ENCODE data around the gene DOCK2. TPM values are rescaled to one million over a fixed set of nuclear protein-coding genes. Genes with fewer than 3 reads are reported as not detected.
A peak's percentile ranks its signal among the peaks of the same experiment; 100 is the strongest.
"Not testable (repeated sequence)": the region's sequence is repeated elsewhere in the genome, so short reads cannot be mapped to it uniquely, and the experiment has no call there.

Gene DOCK2
- total RNA-seq, 2 donors from 2014 or later: 32.1 to 40.3 TPM

- no peak for ATAC-seq (ENCODE audit: insufficient number of reproducible peaks, low FRiP score, low read depth)
- Histone ChIP-seq H3K9me3 (no peaks in the 10 kb centered on the region), H3K4me1 (ENCODE audit: control insufficient read depth in 1 of 2, low read depth in 2 of 2) (no peaks in the 10 kb centered on the region), H3K27me3 (replicated peaks; ENCODE audit: insufficient read depth) (no peaks in the 10 kb centered on the region), H3K4me3 (no peak overlapping the region), H3K36me3 (no peaks in the 10 kb centered on the region), H3K27ac (no peak overlapping the region)
- no peak for DNase-seq (ENCODE audit: low spot score)
- TF ChIP-seq CTCF (IDR thresholded peaks at IDR 0.05): no peak
These were observed 26.5 kb upstream of the DOCK2 start for GRCh38 chr5:169610606-169611005.

- Histone ChIP-seq H3K4me3 (no peak overlapping the region), H3K4me1 (ENCODE audit: control insufficient read depth in 1 of 2, low read depth in 2 of 2) (no peaks in the 10 kb centered on the region), H3K9me3 (no peaks in the 10 kb centered on the region), H3K27ac (no peak overlapping the region), H3K36me3 (no peaks in the 10 kb centered on the region), H3K27me3 (replicated peaks; ENCODE audit: insufficient read depth) (no peaks in the 10 kb centered on the region)
- ATAC-seq (ENCODE audit: insufficient number of reproducible peaks, low FRiP score, low read depth): no peak
- TF ChIP-seq CTCF (IDR thresholded peaks at IDR 0.05): no peak
- no peak for DNase-seq (ENCODE audit: low spot score)
These were observed 21.5 kb upstream of the DOCK2 start for GRCh38 chr5:169615561-169615960.

- H3K36me3 ChIP-seq; DNase-seq (ENCODE audit: low spot score); H3K27ac ChIP-seq; H3K4me1 ChIP-seq (ENCODE audit: control insufficient read depth in 1 of 2, low read depth in 2 of 2); ATAC-seq (ENCODE audit: insufficient number of reproducible peaks, low FRiP score, low read depth); H3K4me3 ChIP-seq; H3K27me3 ChIP-seq (replicated peaks; ENCODE audit: insufficient read depth); H3K9me3 ChIP-seq: not testable (repeated sequence)
These were observed 12.8 kb upstream of the DOCK2 start for GRCh38 chr5:169624307-169624706.

- no peaks in the 10 kb centered on the region for H3K27me3 ChIP-seq (replicated peaks; ENCODE audit: insufficient read depth)
- no peak for DNase-seq (ENCODE audit: low spot score)
- no peaks in the 10 kb centered on the region for H3K36me3 ChIP-seq
- no peak for TF ChIP-seq CTCF (IDR thresholded peaks at IDR 0.05)
- peaks cover 3% of the 10 kb centered on the region for H3K9me3 ChIP-seq
- H3K27ac ChIP-seq: no peak overlapping the region
- H3K4me3 ChIP-seq: no peak overlapping the region
- no peaks in the 10 kb centered on the region for H3K4me1 ChIP-seq (ENCODE audit: control insufficient read depth in 1 of 2, low read depth in 2 of 2)
- ATAC-seq (ENCODE audit: insufficient number of reproducible peaks, low FRiP score, low read depth): peak; percentile 60
These were observed 10.3 kb upstream of the DOCK2 start for GRCh38 chr5:169626779-169627178.

- no peak for DNase-seq (ENCODE audit: low spot score)
- H3K4me1 ChIP-seq (ENCODE audit: control insufficient read depth in 1 of 2, low read depth in 2 of 2): no peaks in the 10 kb centered on the region
- H3K4me3 ChIP-seq: no peak overlapping the region
- no peaks in the 10 kb centered on the region for H3K36me3 ChIP-seq
- H3K9me3 ChIP-seq: peaks cover 3% of the 10 kb centered on the region
- ATAC-seq (ENCODE audit: insufficient number of reproducible peaks, low FRiP score, low read depth): no peak
- H3K27me3 ChIP-seq (replicated peaks; ENCODE audit: insufficient read depth): no peaks in the 10 kb centered on the region
- no peak overlapping the region for H3K27ac ChIP-seq
- no peak for TF ChIP-seq CTCF (IDR thresholded peaks at IDR 0.05)
These were observed 9.5 kb upstream of the DOCK2 start for GRCh38 chr5:169627551-169627950.

GRCh38 chr5:169628892-169629291, 8.2 kb upstream of the DOCK2 start:
- DNase-seq (ENCODE audit: low spot score) (no peak), ATAC-seq (ENCODE audit: insufficient number of reproducible peaks, low FRiP score, low read depth) (no peak)
- no peaks in the 10 kb centered on the region for H3K4me1 ChIP-seq (ENCODE audit: control insufficient read depth in 1 of 2, low read depth in 2 of 2)
- no peaks in the 10 kb centered on the region for H3K9me3 ChIP-seq
- H3K4me3 ChIP-seq: no peak overlapping the region
- H3K27me3 ChIP-seq (replicated peaks; ENCODE audit: insufficient read depth): no peaks in the 10 kb centered on the region
- H3K27ac ChIP-seq: no peak overlapping the region
- H3K36me3 ChIP-seq: no peaks in the 10 kb centered on the region
- no peak for TF ChIP-seq CTCF (IDR thresholded peaks at IDR 0.05)
